NOMO-1 treated with DMSO at 0.1 percent for 48 hours (cell line): ENCODE results near the gene PLAC9.

ENCODE experiments used
- DNase-seq: peaks from one replicate; lab custom pipeline; 2025; ENCODE audit not compliant: unreplicated experiment; lab: John Stamatoyannopoulos, UW

PLAC9 gene

GRCh38 chr10:80177781-80178636 is 45.5 kb downstream of the PLAC9 start:
- DNase-seq = no peak

GRCh38 chr10:80182986-80183385 is 50.5 kb downstream of the PLAC9 start:
- DNase-seq = no peak

GRCh38 chr10:80183436-80183835 is 50.9 kb downstream of the PLAC9 start:
- DNase-seq = no peak

- no peak for DNase-seq
These were observed 51.8 kb downstream of the PLAC9 start for GRCh38 chr10:80184291-80184690.

DNA sequence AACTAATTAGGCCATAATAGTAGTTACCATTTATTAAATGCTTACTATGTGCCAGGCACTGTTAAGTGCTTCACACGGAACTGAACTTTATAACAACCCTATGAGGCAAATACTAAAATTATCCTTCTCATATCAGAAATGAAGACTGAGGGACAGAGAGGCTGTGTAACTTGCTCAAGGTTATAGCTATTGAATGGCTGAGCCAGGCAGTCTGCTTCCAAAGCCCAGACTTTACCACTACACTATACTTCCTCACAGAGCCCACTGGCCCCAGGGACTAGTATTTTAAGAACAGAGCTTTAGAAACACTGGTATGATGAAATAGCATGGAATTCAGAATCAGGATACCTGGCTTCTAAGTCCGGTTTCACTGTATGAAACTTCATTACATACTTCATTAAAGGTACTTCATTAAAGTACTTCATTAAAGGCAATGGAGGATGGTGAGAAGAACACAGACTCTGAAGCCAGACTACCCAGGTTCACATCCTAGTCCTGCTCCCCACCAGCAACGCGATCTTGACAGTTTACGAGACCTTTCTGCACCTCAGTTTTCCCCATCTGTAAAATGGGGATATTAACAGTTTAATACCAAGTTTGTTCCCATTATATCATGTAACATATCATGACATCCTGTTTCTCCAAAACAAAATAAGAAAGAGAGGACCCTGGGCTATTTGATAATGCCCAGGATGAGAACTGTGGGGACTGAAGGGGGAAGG is 53.2 kb downstream of the PLAC9 start:
- DNase-seq = no peak

GRCh38 chr10:80186364-80187012 is 54.0 kb downstream of the PLAC9 start:
- DNase-seq = no peak

- DNase-seq = no peak
These were observed 54.5 kb downstream of the PLAC9 start for GRCh38 chr10:80187060-80187459.

GRCh38 chr10:80187465-80188409 is 55.2 kb downstream of the PLAC9 start:
- DNase-seq = peak; percentile 81

- no peak for DNase-seq
These were observed 56.2 kb downstream of the PLAC9 start for GRCh38 chr10:80188713-80189112.

GRCh38 chr10:80191589-80192270 is 59.2 kb downstream of the PLAC9 start:
- DNase-seq = no peak

GRCh38 chr10:80192553-80192952 is 60.0 kb downstream of the PLAC9 start:
- DNase-seq = no peak

DNA sequence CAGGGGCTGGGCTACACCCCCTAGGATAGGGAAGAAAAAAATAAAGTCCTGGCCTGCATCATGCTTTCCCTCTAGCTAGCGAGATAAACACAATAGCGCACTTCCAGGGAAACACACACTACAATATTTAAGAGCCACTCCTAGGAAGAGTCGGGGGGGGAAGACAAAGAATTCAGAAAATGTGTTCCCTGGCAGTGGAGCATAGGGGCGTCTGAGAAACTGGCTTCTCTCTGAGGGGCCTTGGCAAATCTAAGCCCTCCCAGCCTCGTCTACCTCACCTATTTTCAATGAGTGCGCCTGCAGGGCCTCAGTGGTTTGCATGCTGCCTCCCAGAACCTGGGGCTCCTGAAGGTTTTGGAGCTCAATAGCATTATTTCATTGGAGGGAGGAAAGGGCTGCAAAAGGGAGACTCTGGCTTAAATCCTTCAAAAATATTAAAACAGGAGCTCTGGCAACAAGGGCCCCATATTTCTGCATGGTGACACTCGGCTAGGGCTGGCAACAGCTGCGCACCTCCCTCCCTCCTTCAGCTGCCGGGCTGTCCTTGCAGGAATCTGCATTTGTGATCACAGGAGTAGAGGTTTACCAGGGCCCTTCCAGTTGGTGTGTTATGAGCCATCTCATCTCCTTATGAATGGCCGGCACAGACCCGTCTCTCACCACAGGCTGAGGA is 62.0 kb downstream of the PLAC9 start:
- DNase-seq = no peak
